Uterus (tissue), 2 donors: ENCODE measurements around the gene CHTF8.

Experiments used
- CTCF ChIP-seq, 4 experiments: fragments of 200-600 bp in 2 of 4; fragments of 450-650 bp in 2 of 4; sonication (generic) in 2 of 4; IDR thresholded peaks; one replicate each; pipeline ENCODE4 v1.5.1; 2016 to 2019; ENCODE audit warnings: antibody characterized with exemption in 4 of 4, mild to moderate bottlenecking in 2 of 4, moderate library complexity in 1 of 4
- POLR2A ChIP-seq, 2 donors: fragments of 450-650 bp; IDR thresholded peaks; one replicate each; pipeline ENCODE4 v1.6.1; 2016; ENCODE audit warnings: antibody characterized with exemption in 2 of 2, mild to moderate bottlenecking in 1 of 2, moderate library complexity in 1 of 2

- no peak for TF ChIP-seq CTCF (IDR thresholded peaks at IDR 0.05)
- TF ChIP-seq POLR2A (IDR thresholded peaks at IDR 0.05) = no peak
Observed at GRCh38 chr16:69145658-69146057, 13.3 kb upstream of the CHTF8 start.
